Keratinocyte (primary cell): ENCODE data around the gene ZNF516.

Experiments used
- CTCF ChIP-seq, 3 experiments: IDR thresholded peaks in 1 of 3; conservative IDR thresholded peaks in 1 of 3; optimal IDR thresholded peaks in 1 of 3; 2 replicates in 2 of 3; 3 replicates in 1 of 3; pipeline versions ENCODE3 to v1.5.1; 2011; ENCODE audit warnings: low read length in 3 of 3, mild to moderate bottlenecking in 3 of 3, moderate library complexity in 2 of 3, control low read depth in 1 of 3, inconsistent platforms in 1 of 3; ENCODE audit not compliant: insufficient read depth in 2 of 3; ENCODE audit errors: extremely low read depth in 1 of 3
- EZH2 ChIP-seq: IDR thresholded peaks from one replicate; pipeline ENCODE4 v1.6.1; 2012; ENCODE audit warnings: inconsistent platforms, mild to moderate bottlenecking, low read length, moderate library complexity

- no peak for TF ChIP-seq CTCF (optimal IDR thresholded peaks at IDR 0.05 in 1 of 3, IDR thresholded peaks at IDR 0.05 in 1 of 3, conservative IDR thresholded peaks at IDR 0.05 in 1 of 3; ENCODE audit: extremely low read depth in 1 of 3, insufficient read depth in 2 of 3, low read length in 3 of 3)
- no peak for TF ChIP-seq EZH2
Observed at GRCh38 chr18:76455003-76455676, 39.9 kb downstream of the ZNF516 start.
